NCI-H2029 treated with DMSO at 0.1 percent for 48 hours (cell line): ENCODE data around the gene DOCK1.

Source experiments
- DNase-seq: peaks from one replicate; lab custom pipeline; 2025; lab: John Stamatoyannopoulos, UW

DOCK1 gene

DNA sequence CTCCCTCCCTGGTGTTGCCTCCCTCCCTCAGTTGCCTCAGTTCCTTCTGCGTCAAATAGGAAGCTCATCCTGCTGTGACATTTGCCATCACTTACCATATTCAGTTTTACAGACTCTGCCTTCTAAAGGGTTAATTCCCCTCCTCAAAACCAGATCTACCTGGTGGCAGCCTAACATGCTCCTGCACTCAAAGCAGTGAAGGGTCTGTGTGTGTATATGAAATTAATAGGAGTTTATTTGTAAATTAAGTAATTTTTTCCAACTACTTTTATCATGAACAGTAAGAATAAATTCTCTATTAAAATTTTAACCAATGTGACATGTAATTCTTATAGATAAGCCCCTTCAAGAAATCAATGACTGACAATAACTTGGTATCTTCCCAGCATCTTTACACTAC lies 449.8 kb downstream of the DOCK1 start:
- no peak for DNase-seq

DNA sequence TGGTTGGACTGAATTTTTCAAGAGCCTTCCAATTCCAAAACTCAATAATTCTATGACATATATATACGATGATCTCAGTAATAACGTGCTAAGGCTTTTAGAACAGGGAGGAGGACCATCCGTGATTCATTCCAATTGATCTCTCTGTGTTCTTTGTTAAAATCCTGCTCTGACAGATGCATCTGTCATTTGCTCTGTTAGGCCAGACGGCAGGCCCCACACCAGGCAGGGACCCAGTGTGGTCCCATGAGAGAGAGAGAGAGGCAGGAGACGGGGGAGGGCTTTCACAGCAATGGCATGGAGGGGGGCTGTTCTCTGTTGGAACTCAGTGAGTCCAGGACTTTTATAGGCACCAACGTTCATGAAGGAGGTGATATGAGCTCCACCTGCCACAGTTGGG lies 451.1 kb downstream of the DOCK1 start:
- DNase-seq: no peak

DNA sequence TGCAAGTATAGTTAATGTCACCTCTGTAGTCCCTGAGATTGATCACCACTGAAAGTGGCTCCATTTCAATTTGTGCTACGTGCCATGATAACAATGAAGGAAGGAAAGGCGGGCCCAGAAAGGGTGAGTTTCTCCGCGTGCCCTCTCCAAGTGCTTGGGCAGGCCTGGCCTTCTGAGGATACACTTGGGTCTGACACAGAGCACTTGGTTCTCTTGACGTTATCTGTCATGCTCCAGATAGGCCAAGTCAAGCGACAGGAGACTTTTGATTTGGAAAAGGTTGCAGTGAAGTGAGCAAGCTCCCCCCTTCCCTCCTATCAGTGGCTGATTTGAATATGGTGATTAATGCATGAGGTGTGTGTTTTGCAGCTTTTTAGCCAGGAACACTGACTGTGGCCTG lies 452.0 kb downstream of the DOCK1 start:
- no peak for DNase-seq

DNA sequence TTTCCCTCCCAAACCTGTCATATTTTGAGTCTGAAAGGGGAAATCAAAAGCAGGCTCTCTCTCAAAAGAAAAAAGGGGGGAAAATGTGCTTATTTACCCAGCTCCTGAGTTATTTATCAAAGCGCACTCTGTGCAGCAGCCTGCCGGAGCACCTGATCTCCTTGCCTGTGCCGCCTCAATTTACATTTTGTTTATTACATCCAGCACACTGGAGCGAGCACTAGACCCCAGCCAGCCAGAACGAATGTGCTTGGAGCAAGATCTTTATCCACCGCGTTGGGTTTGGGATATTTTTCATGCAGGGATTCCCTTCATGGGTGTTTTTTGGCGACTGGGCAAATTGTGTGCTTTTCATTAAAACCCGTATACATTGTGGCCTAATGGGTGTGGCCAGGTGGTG lies 453.1 kb downstream of the DOCK1 start:
- DNase-seq: no peak

DNA sequence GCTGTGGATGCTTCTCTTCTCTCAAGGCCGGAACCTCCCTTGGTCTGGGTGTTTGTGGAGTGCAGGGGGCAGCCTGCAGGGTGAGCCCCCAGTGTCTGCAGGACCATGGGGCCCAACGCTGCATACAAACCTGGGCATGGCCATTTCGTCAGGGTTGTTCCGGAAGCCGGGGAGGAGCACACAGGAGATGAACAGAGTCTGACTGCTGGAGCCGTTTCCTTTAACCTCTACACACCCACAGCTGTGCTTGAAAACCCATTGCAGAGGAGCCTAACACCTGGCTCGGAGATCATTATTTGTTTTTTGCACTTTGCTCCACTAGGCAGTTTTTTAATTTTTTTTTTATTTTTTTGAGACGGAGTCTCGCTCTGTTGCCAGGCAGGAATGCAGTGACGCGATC lies 458.8 kb downstream of the DOCK1 start:
- no peak for DNase-seq

DNA sequence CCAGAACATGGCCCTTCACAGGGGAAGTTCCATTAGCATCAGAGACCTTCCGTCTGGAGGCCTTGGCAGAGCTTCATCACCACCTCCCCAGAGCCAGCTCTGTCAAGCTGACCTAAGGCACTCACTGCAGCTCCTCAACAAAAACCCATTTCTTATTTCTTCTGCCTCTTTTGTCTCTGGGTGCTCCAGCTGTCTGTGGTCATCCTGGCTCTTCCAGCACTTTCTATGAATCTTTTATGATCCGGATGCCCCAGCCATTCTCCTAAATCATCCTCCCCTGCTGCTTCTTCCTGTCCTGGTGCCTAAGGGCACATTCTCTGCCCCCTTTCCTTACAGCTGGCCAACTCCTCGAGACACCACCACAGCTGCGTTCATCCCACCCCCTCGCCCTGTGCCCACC lies 462.9 kb downstream of the DOCK1 start:
- no peak for DNase-seq

DNA sequence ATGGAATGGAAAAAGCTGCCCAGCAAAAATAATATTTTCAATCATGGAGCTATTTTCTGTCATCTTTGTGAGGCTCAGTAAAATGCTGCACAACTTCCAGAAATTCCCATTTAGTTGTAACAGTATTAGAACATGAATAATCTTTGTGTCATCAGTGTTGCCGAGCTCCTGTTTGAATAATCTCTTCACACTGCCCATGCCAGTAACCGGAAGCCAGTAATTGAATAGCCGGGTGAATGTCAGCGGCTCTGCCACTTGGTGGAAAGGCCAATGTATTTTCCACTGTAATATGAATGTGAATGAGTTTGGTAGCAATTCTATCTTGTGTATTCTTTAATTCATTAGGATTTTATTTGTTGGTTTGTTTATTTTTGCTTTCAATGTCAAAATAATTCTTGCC lies 463.7 kb downstream of the DOCK1 start:
- DNase-seq: no peak

DNA sequence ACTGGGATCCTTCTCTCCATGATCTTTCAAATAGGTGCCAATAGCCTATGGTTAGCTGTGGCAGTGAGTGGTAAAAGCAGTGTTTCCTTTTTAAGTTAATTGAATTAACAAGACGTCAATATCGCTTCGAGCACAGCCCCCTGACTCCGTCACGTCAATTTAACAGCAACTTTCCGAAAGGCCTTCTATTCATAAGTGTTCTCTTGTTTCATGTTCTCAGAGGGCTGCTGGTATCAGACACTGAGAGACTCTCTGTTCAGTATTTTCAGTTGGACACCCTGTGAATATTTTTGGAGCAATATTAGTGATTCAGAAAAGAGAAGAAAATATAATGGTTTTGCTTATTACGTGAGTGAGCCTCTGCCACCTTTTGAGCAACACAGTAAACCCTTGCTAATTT lies 465.4 kb downstream of the DOCK1 start:
- no peak for DNase-seq

DNA sequence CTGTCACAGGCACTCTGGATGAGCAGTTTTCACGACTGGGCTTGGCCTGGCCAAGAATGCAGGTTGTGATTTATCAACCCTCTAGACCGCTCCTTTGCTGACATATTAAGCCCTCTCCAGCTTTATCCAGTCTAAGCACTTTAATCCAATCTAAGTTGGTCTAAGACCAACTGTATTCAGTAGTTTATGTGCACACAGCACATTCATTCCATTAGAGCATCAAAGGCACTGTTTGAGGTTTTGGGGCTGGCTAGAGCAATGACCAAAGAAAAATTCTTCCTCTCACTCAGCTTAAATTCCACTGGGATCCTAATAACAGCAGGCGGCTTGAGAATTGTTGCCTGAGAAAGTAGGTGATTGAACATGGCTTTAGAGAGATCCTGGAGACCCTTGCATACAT lies 467.1 kb downstream of the DOCK1 start:
- DNase-seq: no peak

DNA sequence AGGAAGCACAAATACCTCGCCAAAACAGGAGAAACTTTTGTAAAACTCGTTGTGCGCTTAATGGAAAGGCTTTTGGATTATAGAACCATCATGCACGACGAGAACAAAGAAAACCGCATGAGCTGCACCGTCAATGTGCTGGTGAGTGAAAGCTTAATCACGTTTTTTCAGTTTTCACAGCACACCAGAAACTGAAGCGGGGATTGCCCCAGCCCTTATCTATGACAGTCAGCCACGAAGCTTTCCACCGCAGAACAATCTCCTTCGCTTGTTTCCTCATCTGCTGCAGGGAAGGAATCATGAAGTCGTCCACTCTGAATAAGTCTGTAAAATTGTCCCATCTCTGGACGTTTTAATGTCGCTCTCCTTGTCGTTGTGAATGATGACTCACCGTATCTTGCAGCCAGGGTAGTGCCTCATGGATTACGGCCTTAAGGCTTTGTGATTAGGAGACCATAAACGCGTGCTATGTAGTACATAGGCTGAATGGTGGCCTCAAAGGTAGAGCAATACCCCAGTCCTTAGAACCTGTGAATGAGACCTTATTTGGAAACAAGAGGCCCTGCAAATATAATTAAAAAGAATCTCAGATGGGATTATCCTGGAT lies 468.9 kb downstream of the DOCK1 start:
- no peak for DNase-seq

DNA sequence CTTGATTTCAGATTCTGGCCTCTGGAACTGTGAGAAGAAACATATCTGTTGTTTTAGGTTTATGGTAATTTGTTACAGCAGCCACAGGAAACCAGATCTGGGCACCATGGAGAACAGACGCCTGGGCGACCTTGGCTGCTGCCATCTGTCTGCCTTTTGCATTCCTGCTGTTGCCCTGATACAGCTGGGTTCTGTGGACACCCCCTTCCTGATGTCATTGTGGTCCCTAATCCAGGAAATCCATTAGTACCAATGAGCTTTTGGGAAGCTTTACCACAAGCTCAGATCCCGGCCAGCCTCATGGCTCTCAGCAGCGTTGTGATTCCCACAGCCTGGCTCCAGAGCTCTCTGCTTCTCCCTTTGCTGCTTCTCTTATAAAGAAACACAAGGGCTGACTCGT lies 469.7 kb downstream of the DOCK1 start:
- no peak for DNase-seq

DNA sequence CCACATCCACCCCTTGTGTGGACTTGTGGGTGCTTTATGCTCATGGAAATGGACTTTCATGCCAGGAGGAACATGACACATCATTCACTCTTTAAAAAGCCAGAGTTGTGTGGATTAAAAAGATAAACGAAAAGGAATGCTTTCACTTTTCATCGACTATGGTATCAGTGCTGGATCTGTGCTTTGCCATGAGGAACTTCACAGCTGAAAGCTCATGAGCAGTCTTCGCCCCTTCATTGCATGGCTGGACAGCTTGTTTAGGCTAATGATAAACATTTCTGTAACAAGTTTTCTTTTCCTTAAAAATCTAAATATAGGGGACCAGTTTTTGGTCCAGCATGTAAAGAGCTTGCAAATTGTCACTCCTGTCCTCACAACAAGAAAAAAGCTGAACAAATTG lies 470.2 kb downstream of the DOCK1 start:
- no peak for DNase-seq

DNA sequence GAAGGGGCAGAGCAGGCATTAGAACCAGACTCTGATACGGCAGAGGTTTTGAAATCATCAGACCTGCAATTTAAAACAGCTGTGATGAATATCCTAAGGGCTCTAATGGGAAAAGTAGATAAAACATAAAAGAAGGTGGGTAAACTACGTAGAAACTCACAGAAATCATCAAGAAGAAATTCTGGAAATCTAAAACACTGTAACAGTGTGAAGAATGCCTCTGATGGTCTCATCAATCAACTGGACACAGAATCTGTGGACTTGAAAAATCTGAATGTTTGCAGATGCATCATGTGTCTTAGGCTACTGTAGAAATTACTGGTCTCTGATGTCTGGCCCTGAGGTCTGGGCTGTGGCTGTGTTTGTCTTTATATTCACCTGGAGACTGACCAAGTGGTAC lies 470.8 kb downstream of the DOCK1 start:
- no peak for DNase-seq

DNA sequence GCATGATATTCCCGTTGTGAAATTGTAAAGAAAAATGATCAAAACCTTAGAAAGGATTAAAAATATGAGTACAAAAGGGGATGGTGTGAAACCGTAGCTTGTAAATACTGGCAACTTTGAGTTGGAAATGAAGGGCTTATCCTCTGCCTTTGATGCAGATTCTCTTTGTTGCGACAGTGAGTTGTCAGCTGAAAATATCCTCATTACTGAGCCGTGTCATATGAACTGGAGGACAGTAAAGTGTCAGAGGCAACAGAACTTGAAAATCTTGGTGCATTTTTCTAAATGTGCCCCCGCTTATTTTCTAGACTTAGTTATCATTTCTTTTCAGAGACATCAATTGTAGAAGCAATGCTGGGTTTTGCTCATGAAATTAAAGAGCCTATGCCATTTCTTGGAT lies 473.4 kb downstream of the DOCK1 start:
- DNase-seq: no peak

DNA sequence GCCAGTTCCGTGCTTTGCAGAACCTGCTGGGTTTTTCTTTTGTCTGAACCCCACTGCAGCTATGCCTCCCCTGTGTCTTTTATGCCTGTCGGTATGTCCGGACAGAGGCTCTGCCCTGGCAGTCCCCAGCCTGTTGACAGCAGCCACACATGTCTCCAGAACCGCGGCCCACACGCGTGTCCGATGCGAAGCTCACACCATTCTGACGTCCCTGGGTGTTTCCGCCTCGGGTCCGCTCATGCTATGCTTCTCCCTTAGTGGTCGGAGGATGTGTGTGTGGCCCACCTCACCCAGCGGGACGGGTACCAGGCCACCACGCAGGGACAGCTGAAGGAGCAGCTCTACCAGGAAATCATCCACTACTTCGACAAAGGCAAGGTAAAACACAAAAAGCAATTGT lies 479.3 kb downstream of the DOCK1 start:
- no peak for DNase-seq

DNA sequence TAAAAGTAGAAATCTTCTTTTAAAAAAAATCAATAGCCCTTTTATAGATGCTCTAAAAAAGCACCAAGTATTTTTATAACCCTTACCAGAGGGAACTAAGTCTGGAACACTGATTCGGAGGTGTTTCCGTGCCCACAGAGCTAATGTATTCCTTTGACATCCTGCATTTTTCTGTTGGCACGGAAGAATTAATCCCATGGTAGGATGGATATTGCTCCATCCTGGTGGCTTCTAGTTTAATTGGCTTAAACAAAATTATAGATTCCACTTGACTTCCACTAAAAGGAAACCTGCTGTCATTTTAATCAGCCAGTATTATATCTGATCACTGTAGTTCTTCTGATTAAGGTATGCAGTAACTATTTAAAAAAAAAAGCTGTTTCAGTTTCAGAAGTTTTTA lies 479.8 kb downstream of the DOCK1 start:
- no peak for DNase-seq

DNA sequence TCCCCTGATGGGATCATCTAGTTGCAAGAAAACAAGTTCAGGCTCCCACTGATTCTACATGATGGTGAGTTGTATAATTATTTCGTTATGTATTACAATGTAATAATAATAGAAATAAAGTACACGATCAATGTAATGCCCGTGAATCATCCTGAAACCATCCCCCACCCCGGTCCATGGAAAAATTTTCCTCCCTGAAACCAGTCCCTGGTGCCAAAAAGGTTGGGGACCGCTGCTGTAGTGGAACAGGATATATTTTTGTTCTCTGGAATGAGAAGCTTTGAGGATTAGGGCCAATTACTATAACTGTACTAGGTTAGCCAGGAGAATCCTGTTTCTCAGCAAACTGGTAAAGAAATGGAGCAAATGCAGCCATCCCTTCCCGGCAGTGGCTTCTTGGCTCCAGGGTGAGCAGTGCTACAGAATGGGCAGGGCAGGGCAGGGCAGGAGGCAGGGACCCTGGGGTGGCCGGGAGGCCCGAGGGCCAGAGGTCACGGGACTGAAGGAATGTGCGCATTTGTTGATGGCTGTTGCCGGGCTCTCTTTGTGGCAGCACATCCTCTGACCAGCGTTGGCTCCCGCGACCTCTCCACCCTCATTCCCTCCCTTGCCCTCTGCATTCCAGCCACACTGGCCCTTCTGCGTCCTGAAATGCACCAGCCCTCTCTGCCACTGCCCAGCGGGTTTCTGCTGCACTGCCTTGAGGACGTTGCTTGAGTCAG lies 481.5 kb downstream of the DOCK1 start:
- DNase-seq: no peak

DNA sequence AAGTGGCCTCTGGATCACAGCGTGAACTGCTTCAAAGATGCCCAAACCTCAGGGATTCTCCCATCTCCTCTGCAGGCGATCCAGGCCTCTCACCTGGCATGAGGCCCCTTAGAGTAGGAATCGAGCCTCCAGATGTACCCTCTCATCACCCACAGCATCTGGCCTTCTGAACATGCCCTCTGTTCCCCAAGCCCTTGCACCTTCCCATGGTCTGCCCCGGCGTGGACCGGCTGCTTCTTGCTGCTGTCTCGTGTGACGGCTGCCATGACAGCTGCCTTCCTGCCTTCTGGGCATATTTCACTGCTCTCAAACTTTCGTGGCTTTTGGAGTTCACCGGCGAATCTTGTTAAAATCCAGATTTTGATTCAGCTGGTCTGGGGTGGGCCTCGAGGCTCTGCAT lies 486.6 kb downstream of the DOCK1 start:
- DNase-seq: no peak

DNA sequence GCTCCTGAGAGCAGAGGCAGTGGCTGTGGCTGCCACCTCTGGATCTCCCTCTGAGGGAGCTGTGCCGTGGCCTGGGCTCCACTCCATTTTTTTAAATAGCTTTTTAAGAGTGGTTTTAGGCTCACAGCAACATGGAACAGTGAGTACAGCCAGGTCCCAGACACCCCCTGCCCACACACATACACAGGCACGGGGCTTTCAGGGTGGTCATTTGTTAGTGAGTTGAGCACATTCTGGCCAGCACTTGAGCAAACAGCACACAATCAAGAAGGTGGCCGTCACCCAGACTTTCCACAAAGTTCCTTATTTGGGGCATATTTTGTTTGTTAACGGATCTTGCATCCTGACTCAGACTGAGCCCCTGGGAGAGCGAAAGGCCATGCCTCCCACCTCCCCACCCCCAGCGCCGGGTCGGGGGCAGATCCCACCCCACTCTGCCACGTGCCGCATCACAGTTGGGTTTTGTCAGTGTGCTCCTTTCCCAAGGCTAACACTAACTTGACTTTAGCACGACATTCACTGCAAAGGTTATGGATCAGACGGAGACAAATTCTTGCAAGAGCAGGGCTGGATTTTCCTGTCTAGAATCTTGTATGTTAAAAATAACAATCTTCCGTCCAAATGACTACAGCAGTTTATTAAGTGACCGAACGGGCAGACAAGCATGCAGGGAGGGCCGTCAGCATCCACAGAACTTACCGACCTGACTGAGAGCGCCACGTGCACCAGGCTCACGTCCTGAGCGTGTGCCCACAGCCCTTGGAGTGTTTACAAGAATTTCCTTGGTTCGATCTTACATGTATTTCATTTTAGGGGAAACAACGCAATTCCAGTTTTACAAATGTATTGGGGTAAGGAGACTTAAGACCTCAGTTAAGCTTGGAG lies 487.4 kb downstream of the DOCK1 start:
- no peak for DNase-seq

DNA sequence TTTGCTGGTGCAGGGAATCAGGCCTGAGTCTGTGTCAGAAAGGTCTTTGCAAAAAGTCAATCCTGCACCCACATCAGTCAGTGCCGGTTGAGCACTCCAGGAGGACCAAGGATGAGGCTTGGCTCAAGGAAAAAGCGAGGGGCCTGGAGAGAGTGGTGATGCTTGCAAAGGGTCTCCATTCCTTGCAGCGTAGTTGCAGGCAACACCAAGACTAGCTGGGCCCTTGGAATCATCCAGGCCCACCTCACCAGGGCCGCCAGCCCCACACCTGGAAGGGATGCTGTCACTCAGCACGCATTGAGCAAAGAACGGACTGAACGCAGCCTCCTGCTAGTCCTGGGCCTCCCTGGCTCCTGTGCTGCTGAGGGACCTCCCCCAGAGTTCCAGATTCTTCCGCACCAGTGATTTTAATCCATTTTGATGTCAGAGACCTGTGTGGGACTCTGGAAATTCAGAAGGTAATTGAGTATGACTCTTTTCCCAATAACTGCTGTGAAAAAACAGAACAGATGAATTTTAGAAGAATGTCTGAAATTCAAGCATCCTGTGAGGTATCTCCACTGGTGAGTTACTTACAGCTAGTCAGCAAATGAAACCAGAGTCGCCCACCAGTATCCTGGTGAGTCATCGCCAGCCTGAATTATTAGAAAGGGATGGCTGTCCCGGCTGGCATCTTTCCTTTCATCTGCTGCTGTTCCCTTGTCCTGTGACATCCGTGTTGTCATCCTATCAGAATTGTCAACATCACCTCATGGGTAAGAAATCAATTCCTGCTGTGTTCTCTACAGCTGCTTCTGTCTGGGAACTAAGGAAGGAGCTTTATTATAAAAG lies 493.1 kb downstream of the DOCK1 start:
- no peak for DNase-seq

DNA sequence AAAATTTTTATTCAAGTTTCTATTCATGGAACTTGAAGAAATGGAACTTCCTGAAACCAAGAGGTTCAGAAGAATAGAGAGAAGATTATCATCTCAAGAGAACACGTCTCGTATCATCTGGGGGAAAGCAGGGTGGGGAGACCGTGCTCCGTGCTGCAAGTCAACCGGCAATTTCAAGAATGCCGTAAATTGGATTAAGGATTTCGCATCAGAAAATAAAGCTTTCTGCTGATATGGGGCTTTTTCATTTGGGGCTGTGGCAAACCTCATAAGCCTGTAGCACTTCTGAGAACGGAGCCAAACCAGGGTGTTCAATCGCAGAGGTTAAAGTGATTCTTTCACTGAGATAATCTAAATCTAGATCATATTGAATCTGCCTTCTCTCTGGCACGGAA lies 493.7 kb downstream of the DOCK1 start:
- no peak for DNase-seq

DNA sequence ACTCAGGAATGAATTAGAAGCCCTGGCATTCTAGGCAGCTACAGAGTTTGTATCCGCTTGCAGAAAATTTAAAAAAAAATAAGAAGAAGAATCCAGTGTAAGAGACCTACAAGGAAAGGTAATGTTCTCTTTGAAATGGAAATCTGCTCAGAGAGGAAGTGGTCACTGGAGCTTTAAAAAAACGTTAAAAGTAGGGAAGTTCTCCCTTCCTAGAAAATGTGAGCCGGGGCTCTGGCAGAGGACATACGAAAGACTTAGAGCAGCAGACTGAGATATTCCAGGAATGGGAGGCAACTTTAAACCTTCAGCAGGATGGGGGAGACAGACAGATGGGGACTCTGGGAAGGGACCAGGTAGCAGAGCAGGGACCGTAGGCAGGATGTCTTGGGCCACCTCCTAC lies 494.4 kb downstream of the DOCK1 start:
- no peak for DNase-seq
